Keratinocyte (primary cell): ENCODE results near the gene GBP2. TPM values are rescaled to one million over a fixed set of nuclear protein-coding genes. Genes with fewer than 3 reads are reported as not detected.
A peak's percentile ranks its signal among the peaks of the same experiment; 100 is the strongest.

Experiments used
- DNase-seq: peaks from one replicate; pipeline ENCODE4 v3.0.0-alpha.2; 2011; ENCODE audit warnings: low read depth, missing footprints, low spot score
- FAIRE-seq: peaks from 2 replicates; lab custom pipeline; 2011; peaks lifted over from hg19 to GRCh38; lab: Jason Lieb, UNC
- H2AFZ ChIP-seq: 2 replicates; pipeline ENCODE4 v1.6.0; 2012; ENCODE audit warnings: low read length, control low read depth, inconsistent platforms; ENCODE audit not compliant: control insufficient read depth
- H3K27ac ChIP-seq: 2 replicates; pipeline ENCODE4 v1.5.1; 2011; ENCODE audit warnings: low read length; ENCODE audit not compliant: control insufficient read depth, insufficient read depth
- H3K27me3 ChIP-seq: 3 replicates; pipeline ENCODE4 v1.6.0; 2011; ENCODE audit warnings: low read length; ENCODE audit not compliant: control insufficient read depth, insufficient read depth; ENCODE audit errors: extremely low read depth
- H3K36me3 ChIP-seq, 2 experiments: 2 replicates in 1 of 2; 3 replicates in 1 of 2; pipeline ENCODE4 v1.5.1; 2011; ENCODE audit warnings: low read length in 2 of 2, mild to moderate bottlenecking in 1 of 2; ENCODE audit not compliant: control insufficient read depth in 2 of 2, insufficient read depth in 2 of 2; ENCODE audit errors: extremely low read depth in 1 of 2
- H3K4me1 ChIP-seq: 3 replicates; pipeline ENCODE4 v1.5.1; 2011; ENCODE audit warnings: low read length; ENCODE audit not compliant: control insufficient read depth, insufficient read depth; ENCODE audit errors: extremely low read depth
- H3K4me2 ChIP-seq: 3 replicates; pipeline ENCODE4 v1.6.0; 2011; ENCODE audit warnings: low read depth, low read length; ENCODE audit not compliant: control insufficient read depth, insufficient read depth; ENCODE audit errors: extremely low read depth
- H3K4me3 ChIP-seq, 3 experiments: fragments of 200-600 bp in 1 of 3; sonication (generic) in 1 of 3; 2 replicates in 2 of 3; 3 replicates in 1 of 3; pipeline ENCODE4 v1.5.1; 2011 to 2016; ENCODE audit warnings: low read length in 3 of 3, mild to moderate bottlenecking in 3 of 3, control low read depth in 2 of 3, inconsistent platforms in 1 of 3, low read depth in 1 of 3, mixed read lengths in 1 of 3, mixed run types in 1 of 3, moderate library complexity in 1 of 3; ENCODE audit not compliant: control insufficient read depth in 2 of 3, insufficient read depth in 2 of 3; ENCODE audit errors: extremely low read depth in 1 of 3
- H3K79me2 ChIP-seq: 2 replicates; pipeline ENCODE4 v1.6.0; 2012; ENCODE audit warnings: low read length; ENCODE audit not compliant: control insufficient read depth, insufficient read depth
- H3K9ac ChIP-seq: 3 replicates; pipeline ENCODE4 v1.6.0; 2011; ENCODE audit warnings: low read length; ENCODE audit not compliant: control insufficient read depth, insufficient read depth; ENCODE audit errors: extremely low read depth
- H3K9me1 ChIP-seq: 3 replicates; pipeline ENCODE4 v1.6.0; 2011; ENCODE audit warnings: low read length; ENCODE audit not compliant: control insufficient read depth, insufficient read depth; ENCODE audit errors: extremely low read depth
- H3K9me3 ChIP-seq: 2 replicates; pipeline ENCODE4 v1.5.1; 2012; ENCODE audit warnings: low read depth, low read length; ENCODE audit not compliant: control insufficient read depth
- H4K20me1 ChIP-seq: 3 replicates; pipeline ENCODE4 v1.6.0; 2011; ENCODE audit warnings: low read length; ENCODE audit not compliant: control insufficient read depth, insufficient read depth; ENCODE audit errors: extremely low read depth
- CTCF ChIP-seq, 3 experiments: IDR thresholded peaks in 1 of 3; conservative IDR thresholded peaks in 1 of 3; optimal IDR thresholded peaks in 1 of 3; 2 replicates in 2 of 3; 3 replicates in 1 of 3; pipeline versions ENCODE3 to v1.5.1; 2011; ENCODE audit warnings: low read length in 3 of 3, mild to moderate bottlenecking in 3 of 3, moderate library complexity in 2 of 3, control low read depth in 1 of 3, inconsistent platforms in 1 of 3; ENCODE audit not compliant: insufficient read depth in 2 of 3; ENCODE audit errors: extremely low read depth in 1 of 3
- EZH2 ChIP-seq: IDR thresholded peaks from one replicate; pipeline ENCODE4 v1.6.1; 2012; ENCODE audit warnings: inconsistent platforms, mild to moderate bottlenecking, low read length, moderate library complexity
- dilution Hi-C: fragments of 300-500 bp; cut with MboI; formaldehyde crosslinking; loops from one replicate; pipeline ENCODE4 v1.7.0; 2020; ENCODE audit warnings: low sequenced_read_pairs; ENCODE audit not compliant: extremely low pct_ligation_motif_present
- polyA plus RNA-seq, 5 experiments: library from polyadenylated mRNA; depleted of rRNA in 3 of 5; stranded (reverse) in 3 of 5; stranded (forward) in 1 of 5; unstranded in 1 of 5; fragments of >200 nt; gene quantifications; 1 replicate in 1 of 5; 2 replicates in 3 of 5; 3 replicates in 1 of 5; pipeline versions ENCODE4 v1.2.1 to v1.2.3, GENCODE V29; 2011 to 2012; ENCODE audit warnings: missing spikeins in 2 of 5, low read depth in 1 of 5, low replicate concordance in 1 of 5

Gene GBP2
- polyA plus RNA-seq, 1 donor (not counting 4 experiments of a cell fraction or from before 2014, with no cell fraction given), result 0.43 TPM

GRCh38 chr1:89125240-89125912 is 538 bp downstream of the GBP2 start:
- FAIRE-seq (no peak), DNase-seq (no peak)
- Histone ChIP-seq H4K20me1 (no peaks in the 10 kb centered on the region), H3K9ac (peak overlapping the region; percentile 11), H3K79me2 (no peaks in the 10 kb centered on the region), H3K27me3 (no peaks in the 10 kb centered on the region), H3K4me2 (peak overlapping the region; percentile 80), H3K36me3 (no peaks in the 10 kb centered on the region), H2AFZ (peak overlapping the region; percentile 35), H3K9me3 (no peaks in the 10 kb centered on the region), H3K9me1 (no peaks in the 10 kb centered on the region), H3K4me3 (peak overlapping the region in 2 of 3 experiments; percentile 22 to 37), H3K27ac (peak overlapping the region; percentile 39), H3K4me1 (peaks cover 8% of the 10 kb centered on the region)
- TF ChIP-seq CTCF (optimal IDR thresholded peaks at IDR 0.05 in 1 of 3, IDR thresholded peaks at IDR 0.05 in 1 of 3, conservative IDR thresholded peaks at IDR 0.05 in 1 of 3; ENCODE audit: extremely low read depth in 1 of 3, insufficient read depth in 2 of 3, low read length in 3 of 3), result no peak
- TF ChIP-seq EZH2, result no peak
- dilution Hi-C loops, result no loop called here

- no peaks in the 10 kb centered on the region for H3K9me3 ChIP-seq
- FAIRE-seq (no peak), DNase-seq (no peak)
- no peaks in the 10 kb centered on the region for H3K79me2 ChIP-seq
- no peak overlapping the region for H2AFZ ChIP-seq
- no peak overlapping the region for H3K4me3 ChIP-seq
- H3K36me3 ChIP-seq, result no peaks in the 10 kb centered on the region
- dilution Hi-C loops, result no loop called here
- no peak overlapping the region for H3K4me2 ChIP-seq
- H3K9me1 ChIP-seq, result no peaks in the 10 kb centered on the region
- H3K9ac ChIP-seq, result no peak overlapping the region
- no peak for TF ChIP-seq CTCF (optimal IDR thresholded peaks at IDR 0.05 in 1 of 3, IDR thresholded peaks at IDR 0.05 in 1 of 3, conservative IDR thresholded peaks at IDR 0.05 in 1 of 3; ENCODE audit: extremely low read depth in 1 of 3, insufficient read depth in 2 of 3, low read length in 3 of 3)
- no peak for TF ChIP-seq EZH2
- no peaks in the 10 kb centered on the region for H3K27me3 ChIP-seq
- peaks cover 8% of the 10 kb centered on the region for H3K4me1 ChIP-seq
- H4K20me1 ChIP-seq, result no peaks in the 10 kb centered on the region
- H3K27ac ChIP-seq, result no peak overlapping the region
Observed at GRCh38 chr1:89121641-89122040, 4.3 kb downstream of the GBP2 start.
